ENCODE data around the gene ITSN2.

ITSN2 gene

DNA sequence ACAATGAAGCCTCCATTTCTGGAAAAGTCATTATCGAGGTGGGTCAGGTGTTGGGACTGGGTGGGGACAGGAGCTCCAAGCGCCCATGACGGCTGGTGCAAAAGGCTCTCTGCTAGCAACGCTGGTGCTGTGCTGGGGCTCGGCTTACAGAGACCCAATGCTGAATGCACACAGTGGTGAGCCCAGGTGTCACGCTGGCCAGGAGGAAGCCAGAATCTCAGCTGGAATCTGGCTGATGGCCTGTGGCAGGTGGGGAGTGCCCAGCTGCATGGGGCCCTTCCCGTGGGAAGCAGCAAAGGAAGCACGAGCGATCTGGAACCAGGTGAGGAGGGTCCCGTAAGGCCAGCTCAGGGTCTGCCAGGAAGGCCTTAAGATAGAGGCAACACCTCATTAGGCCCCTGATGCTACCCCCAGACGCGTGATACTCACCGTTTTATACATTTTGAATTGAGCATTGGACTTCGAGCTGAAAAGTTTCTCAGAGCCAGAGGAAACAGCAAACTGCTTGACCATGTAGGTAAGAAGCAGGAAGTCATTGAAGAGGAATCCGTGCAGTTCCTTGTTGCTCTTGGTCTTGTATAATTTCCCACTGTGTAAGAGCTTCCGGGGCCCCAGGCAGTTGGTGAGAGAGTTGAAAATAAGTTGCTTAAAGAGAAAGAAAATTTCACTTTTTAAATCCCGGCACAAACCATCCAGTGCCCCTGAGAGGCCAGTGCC, 150.8 kb downstream of the ITSN2 start:
- no peak for TF ChIP-seq GATA3 (IDR thresholded peaks at IDR 0.05; ENCODE audit: low read depth, low read length)
- no peak for TF ChIP-seq GATA2 (IDR thresholded peaks at IDR 0.05; ENCODE audit: low read depth, low read length)

DNA sequence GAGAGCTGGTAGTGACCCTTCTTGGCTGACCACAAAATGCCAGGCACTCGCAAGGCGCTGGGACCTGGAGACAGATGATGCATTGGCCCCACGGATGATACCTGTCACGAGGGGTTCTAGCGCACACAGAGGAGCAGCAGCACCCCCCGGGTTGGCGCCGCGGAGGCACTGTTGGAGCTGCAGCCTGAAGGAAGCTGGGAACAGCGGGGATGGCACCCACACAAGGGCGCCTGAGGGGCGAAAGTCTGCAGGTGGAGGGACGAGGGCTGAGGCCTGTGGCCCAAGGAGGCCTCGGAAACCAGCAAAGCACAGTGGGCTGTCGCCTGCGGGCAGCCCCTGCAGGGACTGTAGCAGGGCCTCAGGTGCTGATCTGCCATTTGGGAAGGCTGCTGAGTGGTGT, 151.8 kb downstream of the ITSN2 start:
- TF ChIP-seq GATA2 (IDR thresholded peaks at IDR 0.05; ENCODE audit: low read depth, low read length) (no peak), GATA3 (IDR thresholded peaks at IDR 0.05; ENCODE audit: low read depth, low read length) (no peak)

DNA sequence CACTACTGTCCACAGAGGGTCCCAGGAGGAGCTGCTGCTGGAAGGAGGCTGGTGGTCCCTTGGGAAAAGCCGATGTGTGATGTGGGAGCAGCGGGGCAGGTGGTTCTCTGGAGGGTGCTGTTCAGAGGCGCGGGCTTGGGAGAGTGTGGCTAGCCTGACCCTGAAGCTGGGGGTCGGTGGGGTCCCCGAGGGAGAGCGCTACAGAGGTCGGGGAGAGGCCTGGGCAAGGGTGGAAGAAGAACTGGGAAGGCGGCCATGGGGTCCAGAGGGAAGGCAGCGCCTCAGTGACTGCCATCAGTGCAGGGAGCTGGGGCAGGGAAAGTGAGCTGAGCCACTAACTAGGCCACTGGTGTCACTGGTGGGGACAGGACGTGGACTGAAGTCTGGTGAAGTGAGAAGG, 153.0 kb downstream of the ITSN2 start:
- TF ChIP-seq GATA3 (IDR thresholded peaks at IDR 0.05; ENCODE audit: low read depth, low read length) (no peak), GATA2 (IDR thresholded peaks at IDR 0.05; ENCODE audit: low read depth, low read length) (no peak)

DNA sequence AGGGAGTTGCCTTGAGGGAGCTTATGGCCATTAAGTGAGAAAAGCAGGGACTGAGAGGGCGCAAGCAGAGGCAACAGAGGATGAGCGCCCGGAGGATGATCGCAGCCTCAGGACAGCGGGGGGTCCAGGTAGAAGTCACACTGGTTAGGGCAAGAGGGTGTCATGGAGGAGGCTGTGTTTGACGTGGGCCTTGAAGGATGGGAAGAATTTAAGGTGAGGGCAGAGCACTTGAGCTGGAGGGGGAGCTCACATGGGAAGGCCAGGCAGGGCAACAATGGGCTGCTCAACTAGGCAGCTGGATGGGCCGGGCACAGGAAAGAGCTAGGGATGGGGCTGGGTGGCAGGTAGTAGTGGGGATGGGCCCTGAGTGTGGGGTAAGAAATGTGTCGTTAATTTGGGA, 153.6 kb downstream of the ITSN2 start:
- no peak for TF ChIP-seq GATA2 (IDR thresholded peaks at IDR 0.05; ENCODE audit: low read depth, low read length)
- no peak for TF ChIP-seq GATA3 (IDR thresholded peaks at IDR 0.05; ENCODE audit: low read depth, low read length)

DNA sequence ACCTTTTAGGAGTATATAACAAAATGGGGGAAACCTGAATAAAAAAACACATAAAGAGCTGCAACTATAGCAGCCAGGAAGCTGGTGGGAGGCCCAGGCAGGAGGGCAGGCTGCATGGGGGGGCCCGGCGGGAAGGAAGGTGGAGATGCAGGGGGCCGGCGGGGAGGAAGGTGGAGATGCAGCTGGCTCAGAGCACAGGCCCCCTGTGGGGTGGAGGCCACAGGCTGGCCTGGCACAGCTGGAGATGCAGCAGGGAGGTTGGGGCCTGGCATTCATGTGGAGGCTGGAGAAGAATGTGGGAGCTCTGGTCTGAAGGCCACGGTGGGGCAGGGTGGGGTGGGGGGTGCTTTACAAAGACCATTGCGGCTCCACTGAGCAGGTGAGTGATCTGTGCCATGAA, 154.1 kb downstream of the ITSN2 start:
- no peak for TF ChIP-seq GATA3 (IDR thresholded peaks at IDR 0.05; ENCODE audit: low read depth, low read length)
- no peak for TF ChIP-seq GATA2 (IDR thresholded peaks at IDR 0.05; ENCODE audit: low read depth, low read length)

DNA sequence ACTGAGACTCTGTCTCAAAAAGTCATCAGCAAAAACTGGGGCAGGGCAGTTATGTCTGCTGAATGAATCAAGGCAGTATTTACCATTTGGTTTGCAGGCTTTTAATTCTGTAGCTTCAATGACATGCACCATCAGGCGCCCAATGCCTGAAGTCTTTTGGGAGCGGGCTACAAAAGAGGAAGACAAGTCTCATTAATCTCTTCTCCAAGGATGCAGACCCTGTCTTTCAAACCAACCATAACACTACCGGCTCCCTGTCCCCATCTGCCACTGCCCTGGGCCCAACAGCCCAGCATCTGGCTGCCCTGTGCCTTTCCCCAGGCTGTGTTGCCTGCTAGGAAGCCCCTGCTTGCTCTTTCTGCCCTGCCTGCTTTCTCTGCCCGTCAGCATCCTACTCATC, 155.2 kb downstream of the ITSN2 start:
- TF ChIP-seq GATA2 (IDR thresholded peaks at IDR 0.05; ENCODE audit: low read depth, low read length), result no peak
- TF ChIP-seq GATA3 (IDR thresholded peaks at IDR 0.05; ENCODE audit: low read depth, low read length), result no peak

DNA sequence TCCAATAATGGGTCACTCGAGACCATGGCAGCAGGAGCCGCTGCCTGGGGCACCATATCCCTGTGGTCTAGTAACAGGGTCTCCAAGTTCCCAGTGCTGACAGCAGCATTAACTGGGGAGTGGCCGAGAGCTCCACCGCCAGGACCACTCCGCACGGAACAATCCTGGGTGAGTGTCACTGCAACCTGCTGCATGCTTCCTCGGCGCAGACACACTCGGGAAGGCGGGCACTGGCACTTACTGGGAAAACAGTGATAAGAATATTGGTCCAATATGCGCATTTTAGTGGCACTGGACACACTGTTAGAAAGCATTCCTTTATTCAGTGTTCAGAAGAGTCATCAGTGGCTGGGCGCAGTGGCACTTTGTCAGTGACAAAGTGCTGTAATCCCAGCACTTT, 155.8 kb downstream of the ITSN2 start:
- TF ChIP-seq GATA2 (IDR thresholded peaks at IDR 0.05; ENCODE audit: low read depth, low read length) (no peak), GATA3 (IDR thresholded peaks at IDR 0.05; ENCODE audit: low read depth, low read length) (no peak)

DNA sequence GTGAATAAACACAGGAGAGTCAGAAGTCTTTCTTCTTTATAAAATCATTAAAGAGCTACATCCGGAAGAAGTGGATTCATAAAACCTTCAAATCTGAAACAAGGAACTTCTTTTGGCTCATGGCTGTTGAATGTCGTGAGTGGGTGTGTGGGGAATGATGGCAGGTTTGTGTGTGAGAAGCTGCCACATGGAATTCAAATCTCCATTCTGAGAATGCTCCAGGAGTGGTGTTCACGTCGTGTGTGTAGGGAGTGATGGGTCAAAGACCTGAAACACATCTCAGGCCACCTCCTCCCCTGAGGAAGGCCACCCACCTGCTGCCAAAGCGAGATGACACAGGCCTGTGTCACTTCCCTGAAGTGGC, 156.6 kb downstream of the ITSN2 start:
- TF ChIP-seq GATA3 (IDR thresholded peaks at IDR 0.05; ENCODE audit: low read depth, low read length) (no peak), GATA2 (IDR thresholded peaks at IDR 0.05; ENCODE audit: low read depth, low read length) (no peak)

DNA sequence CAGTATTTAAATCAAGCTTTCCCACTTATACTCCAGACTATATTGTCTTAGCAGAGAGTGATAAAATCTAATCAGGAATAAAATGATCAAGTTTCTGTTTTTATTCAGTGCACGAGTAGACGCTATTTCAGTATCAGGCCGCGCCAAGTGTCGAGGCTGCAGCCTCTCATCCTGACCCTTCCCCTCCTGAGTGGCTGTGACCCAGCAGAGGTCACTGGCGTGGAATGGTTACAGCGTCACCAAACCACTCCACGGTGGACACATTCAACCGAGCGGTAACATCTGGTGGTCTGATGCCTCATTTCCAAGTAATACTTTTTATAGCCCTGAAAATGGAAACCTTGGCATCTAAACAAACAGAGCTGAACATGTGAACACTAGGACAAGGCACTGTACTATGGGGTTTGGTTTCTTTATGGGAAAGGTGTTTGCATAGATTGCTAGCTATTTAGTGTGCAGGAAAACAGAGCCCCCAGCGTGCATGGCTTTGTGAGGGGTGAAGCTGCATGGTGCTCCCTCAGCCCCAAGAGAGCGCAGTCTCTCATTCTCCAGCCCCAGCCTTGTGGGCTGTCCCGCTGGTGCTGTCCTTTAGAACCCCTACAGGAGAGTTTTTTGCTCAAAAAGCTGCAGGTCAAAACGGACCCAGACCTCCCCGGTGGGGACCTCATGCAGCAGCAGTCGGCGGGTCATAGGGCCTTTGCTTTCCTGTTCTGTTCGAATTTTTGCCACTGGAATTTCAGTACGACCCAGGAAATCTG, 157.1 kb downstream of the ITSN2 start:
- TF ChIP-seq GATA2 (IDR thresholded peaks at IDR 0.05; ENCODE audit: low read depth, low read length), result no peak
- TF ChIP-seq GATA3 (IDR thresholded peaks at IDR 0.05; ENCODE audit: low read depth, low read length), result no peak

DNA sequence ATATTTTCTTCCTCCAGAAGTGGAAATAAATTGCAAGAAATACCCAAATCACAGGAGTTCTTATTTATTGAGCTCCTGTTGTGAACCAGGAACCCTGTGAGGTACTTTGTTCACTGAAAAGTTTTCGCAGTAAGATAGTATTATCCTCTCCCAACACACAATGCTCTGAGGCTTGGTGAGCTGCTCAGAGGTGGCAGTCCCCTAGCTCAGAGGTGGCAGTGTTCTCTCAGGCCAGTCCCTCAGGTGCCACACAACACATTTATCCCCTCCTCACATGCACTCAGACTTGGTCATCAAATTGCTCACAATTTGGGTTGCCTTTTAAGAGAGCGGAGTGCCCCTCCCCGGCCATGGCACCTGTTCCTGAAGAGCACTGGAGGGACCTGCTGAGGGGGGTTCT, 159.5 kb downstream of the ITSN2 start:
- TF ChIP-seq GATA3 (IDR thresholded peaks at IDR 0.05; ENCODE audit: low read depth, low read length) (no peak), GATA2 (IDR thresholded peaks at IDR 0.05; ENCODE audit: low read depth, low read length) (no peak)

DNA sequence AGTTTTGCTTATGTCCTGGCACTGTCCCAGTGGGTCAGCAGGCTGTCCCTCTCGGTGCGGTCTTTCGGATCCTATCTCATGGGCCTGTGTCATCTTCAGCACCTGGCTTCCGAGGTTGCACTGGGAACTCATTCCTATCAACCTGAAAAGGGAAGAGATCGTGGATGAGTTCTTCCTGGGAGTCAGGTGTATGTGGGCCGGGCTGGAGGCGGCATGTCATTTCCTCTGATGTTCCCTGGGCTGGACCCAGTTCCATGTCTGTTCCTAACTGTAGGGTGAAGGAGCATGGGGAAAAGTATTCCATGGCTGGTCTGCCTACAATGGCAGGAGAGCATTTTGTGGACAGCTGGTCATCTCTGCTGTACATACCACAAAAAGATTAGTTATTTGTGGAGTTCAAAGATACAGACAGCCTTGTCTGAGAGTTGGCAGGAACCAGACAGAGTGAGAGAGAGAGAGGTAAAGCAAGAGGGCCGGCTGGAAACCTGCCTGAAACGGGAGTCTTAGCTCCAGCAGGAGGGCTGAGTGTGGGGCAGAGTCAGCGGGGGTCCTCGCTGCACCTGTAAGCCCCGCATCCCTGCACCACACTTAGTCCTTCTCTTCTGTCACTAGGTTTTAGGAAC, 160.3 kb downstream of the ITSN2 start:
- no peak for TF ChIP-seq GATA2 (IDR thresholded peaks at IDR 0.05; ENCODE audit: low read depth, low read length)
- TF ChIP-seq GATA3 (IDR thresholded peaks at IDR 0.05; ENCODE audit: low read depth, low read length), result no peak

DNA sequence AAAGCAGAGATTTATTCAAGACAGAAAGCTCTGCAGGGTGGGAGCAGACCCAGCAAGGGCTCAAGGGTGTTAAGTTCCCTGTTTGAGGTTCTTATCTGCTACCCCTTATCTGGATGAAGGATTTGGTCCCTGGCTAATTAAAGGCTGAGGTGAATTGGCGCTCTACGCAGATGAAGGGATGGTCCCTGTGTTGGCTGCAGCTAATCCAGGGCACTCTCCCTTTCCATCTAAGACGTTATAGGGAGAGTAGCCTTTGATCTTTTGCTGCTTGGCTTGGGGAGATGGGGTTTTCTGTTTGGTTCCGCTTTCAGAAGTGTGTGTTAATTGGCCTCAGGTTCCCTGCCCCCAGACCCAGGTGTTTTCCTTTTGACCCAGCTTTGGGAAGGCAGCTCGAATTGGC, 168.5 kb downstream of the ITSN2 start:
- no peak for TF ChIP-seq GATA3 (IDR thresholded peaks at IDR 0.05; ENCODE audit: low read depth, low read length)

DNA sequence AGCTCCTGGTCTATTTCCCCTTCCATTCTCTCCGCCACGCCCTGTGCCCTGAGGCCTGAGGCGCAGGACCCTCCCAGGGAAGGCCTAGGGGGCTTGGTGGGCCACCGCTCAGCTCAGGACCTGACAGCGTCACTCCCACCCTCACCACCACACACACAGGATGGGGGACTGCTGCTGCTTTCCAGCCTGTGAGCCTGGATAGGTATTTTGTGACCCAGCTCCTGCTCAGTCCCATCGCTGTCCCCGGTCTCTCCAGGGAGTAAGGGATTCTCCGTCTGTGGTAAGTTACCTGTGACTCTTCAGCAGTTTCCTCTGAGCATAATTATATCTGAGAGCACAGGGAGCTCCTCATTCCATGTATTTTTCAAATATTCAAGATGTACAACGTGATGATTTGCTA, 169.2 kb downstream of the ITSN2 start:
- TF ChIP-seq GATA2 (IDR thresholded peaks at IDR 0.05; ENCODE audit: low read depth, low read length) (no peak), GATA3 (IDR thresholded peaks at IDR 0.05; ENCODE audit: low read depth, low read length) (no peak)

DNA sequence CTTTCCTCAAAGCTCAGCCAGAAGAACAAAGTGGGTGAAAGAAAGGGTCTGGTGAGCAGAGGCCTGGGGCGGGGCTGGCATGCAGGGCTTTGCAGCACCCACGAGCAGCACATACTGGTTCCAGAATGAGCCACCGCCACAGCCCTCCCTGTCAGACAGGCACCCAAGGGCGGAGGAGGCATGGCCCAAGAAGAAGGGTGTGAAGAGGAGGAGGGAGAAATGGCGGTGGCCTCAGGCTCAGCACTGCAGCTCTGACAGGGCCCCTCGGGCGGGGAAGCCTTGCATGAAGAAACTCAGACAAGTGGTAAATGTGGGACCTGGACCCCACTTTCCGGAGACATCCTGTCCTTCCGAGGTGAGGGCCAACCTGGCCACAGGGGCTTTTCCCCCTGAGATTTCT, 169.8 kb downstream of the ITSN2 start:
- no peak for TF ChIP-seq GATA2 (IDR thresholded peaks at IDR 0.05; ENCODE audit: low read depth, low read length)
- TF ChIP-seq GATA3 (IDR thresholded peaks at IDR 0.05; ENCODE audit: low read depth, low read length), result no peak

DNA sequence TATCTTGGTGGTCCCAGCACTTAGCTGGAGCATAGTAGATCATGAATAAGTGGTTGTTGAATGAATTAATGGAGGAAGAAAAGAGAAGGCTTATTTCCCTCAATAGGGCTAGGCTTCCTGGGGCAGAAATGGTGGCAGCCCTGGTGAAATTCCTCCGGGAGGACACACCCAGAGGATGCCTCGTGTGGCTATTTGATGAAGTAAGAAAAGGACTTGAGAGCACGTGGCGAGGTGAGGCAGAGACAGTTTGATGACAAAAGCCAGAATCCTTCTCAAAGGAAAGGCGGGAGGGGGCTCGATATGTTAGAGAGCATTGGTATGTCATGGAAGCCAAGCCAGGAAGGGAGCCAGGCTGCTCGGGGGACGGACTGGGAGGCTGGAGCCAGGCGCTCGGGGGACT, 170.8 kb downstream of the ITSN2 start:
- TF ChIP-seq GATA3 (IDR thresholded peaks at IDR 0.05; ENCODE audit: low read depth, low read length), result no peak
- TF ChIP-seq GATA2 (IDR thresholded peaks at IDR 0.05; ENCODE audit: low read depth, low read length), result no peak
